T-helper 1 cell treated with Interleukin-12 subunit alpha and Interleukin-12 subunit beta and Interleukin-4 antibody, amounts not matched to agents 30 μg/mL and 1 μg/mL, for 36 hours (primary cell): ENCODE data around the gene MTERF4.

Experiments used
- H3K27ac Mint-ChIP-seq: one replicate; pipeline ENCODE4 v1.8.0; 2021; ENCODE audit warnings: mild to moderate bottlenecking, mixed read lengths
- H3K27me3 Mint-ChIP-seq: one replicate; pipeline ENCODE4 v1.8.0; 2021; ENCODE audit warnings: low read depth, mixed read lengths
- H3K36me3 Mint-ChIP-seq: one replicate; pipeline ENCODE4 v1.8.0; 2021; ENCODE audit warnings: low read depth, mixed read lengths
- H3K4me1 Mint-ChIP-seq: one replicate; pipeline ENCODE4 v1.8.0; 2021; ENCODE audit warnings: low read depth, mixed read lengths
- H3K4me3 Mint-ChIP-seq: one replicate; pipeline ENCODE4 v1.8.0; 2021; ENCODE audit warnings: mild to moderate bottlenecking, moderate library complexity, mixed read lengths
- H3K9me3 Mint-ChIP-seq: one replicate; pipeline ENCODE4 v1.8.0; 2021; ENCODE audit warnings: mixed read lengths

MTERF4 gene

GRCh38 chr2:241092677-241093076 is 9.4 kb downstream of the MTERF4 start:
- H3K4me1 Mint-ChIP-seq = peaks cover 31% of the 10 kb centered on the region
- H3K27ac Mint-ChIP-seq = no peak overlapping the region
- peaks cover 43% of the 10 kb centered on the region for H3K36me3 Mint-ChIP-seq

DNA sequence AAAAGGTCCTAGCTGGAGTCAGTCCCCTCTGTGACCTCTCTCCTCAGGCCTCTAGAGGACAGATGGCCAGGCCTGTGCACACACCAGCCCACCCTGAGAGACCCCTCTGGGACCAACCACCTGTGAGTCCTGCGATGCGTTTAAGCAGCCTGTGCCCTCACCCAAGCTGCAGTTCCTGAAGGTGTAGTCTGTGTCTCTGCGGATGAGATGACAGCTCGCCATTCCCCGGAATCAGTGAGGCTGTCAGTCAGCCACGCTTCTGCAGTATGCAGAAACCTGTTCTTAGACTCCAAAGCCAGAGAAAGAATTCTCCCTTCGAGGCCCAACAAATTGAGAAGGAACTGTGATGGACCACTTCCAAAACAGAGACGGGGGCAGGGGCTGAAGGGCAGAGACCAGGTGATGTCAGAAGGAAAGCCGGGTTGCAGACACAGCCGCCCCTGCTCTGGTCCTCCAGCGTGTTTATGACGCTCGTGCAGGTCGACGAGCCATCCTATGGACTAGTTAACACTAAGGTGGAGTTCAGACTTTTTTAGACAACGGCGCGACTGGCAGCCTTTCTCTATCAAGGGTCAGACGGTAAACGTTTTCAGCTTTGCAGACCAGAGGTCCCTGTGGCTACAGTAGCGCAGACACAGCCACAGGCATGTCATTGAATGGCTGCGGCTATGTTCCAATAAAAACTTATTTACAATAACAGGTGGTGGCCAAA is 10.2 kb downstream of the MTERF4 start:
- Mint-ChIP-seq H3K4me1 (peaks cover 25% of the 10 kb centered on the region), H3K9me3 (no peaks in the 10 kb centered on the region), H3K4me3 (no peak overlapping the region), H3K36me3 (peaks cover 36% of the 10 kb centered on the region), H3K27me3 (no peaks in the 10 kb centered on the region), H3K27ac (no peak overlapping the region)

More at GRCh38 chr2:241092677-241093076, 9.4 kb downstream of the MTERF4 start:
- Mint-ChIP-seq H3K27me3 (no peaks in the 10 kb centered on the region), H3K9me3 (no peaks in the 10 kb centered on the region), H3K4me3 (no peak overlapping the region)

DNA sequence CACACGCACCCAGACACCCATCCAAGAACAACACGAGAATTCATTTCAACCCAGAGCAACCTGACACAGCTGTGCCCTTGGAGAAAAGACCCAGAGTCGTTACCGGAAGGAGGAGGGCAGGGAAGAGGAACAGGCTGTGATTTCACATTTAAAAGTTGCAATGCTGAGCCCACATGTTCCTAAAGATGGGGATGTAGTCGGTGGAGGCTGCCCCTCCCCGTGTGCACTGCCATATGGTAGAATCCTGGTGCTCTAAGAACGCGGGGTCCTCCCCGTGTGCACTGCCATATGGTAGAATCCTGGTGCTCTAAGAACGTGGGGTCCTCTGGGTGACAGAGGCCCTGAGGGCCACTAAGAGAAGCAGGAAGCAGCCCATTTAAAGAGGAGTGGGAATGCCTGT is 10.9 kb downstream of the MTERF4 start:
- Mint-ChIP-seq H3K4me1 (peaks cover 21% of the 10 kb centered on the region), H3K27me3 (no peaks in the 10 kb centered on the region), H3K27ac (no peak overlapping the region), H3K36me3 (peaks cover 36% of the 10 kb centered on the region), H3K9me3 (no peaks in the 10 kb centered on the region), H3K4me3 (no peak overlapping the region)

- no peak overlapping the region for H3K27ac Mint-ChIP-seq
Measured at GRCh38 chr2:241088791-241089732, 13.0 kb downstream of the MTERF4 start.

DNA sequence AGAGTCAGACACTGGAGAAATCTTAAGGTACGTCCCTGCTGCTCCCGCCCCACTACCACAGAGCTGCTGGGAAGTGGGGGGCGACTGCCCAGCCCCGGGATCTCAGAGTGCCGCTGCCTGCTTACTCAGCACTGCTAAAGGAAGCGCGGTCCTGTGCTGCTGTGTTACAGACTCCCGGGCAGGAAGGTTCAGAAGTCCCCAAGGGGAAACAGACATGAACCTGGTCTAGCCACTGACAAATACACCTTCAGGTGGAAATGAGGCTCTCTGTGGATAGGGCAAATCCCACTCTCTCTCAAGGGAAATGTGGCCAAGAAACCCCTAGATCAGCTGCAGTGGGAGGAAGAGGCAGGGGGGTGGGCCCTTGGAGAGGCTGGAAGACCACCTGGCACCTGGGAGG is 13.7 kb downstream of the MTERF4 start:
- Mint-ChIP-seq H3K36me3 (peaks cover 32% of the 10 kb centered on the region), H3K27ac (no peak overlapping the region), H3K27me3 (no peaks in the 10 kb centered on the region), H3K4me1 (peaks cover 5% of the 10 kb centered on the region), H3K9me3 (no peaks in the 10 kb centered on the region), H3K4me3 (no peak overlapping the region)

More at GRCh38 chr2:241088791-241089732, 13.0 kb downstream of the MTERF4 start:
- H3K36me3 Mint-ChIP-seq = peaks cover 32% of the 10 kb centered on the region
- H3K9me3 Mint-ChIP-seq = no peaks in the 10 kb centered on the region
- peaks cover 5% of the 10 kb centered on the region for H3K4me1 Mint-ChIP-seq
- H3K4me3 Mint-ChIP-seq = no peak overlapping the region
- no peaks in the 10 kb centered on the region for H3K27me3 Mint-ChIP-seq

DNA sequence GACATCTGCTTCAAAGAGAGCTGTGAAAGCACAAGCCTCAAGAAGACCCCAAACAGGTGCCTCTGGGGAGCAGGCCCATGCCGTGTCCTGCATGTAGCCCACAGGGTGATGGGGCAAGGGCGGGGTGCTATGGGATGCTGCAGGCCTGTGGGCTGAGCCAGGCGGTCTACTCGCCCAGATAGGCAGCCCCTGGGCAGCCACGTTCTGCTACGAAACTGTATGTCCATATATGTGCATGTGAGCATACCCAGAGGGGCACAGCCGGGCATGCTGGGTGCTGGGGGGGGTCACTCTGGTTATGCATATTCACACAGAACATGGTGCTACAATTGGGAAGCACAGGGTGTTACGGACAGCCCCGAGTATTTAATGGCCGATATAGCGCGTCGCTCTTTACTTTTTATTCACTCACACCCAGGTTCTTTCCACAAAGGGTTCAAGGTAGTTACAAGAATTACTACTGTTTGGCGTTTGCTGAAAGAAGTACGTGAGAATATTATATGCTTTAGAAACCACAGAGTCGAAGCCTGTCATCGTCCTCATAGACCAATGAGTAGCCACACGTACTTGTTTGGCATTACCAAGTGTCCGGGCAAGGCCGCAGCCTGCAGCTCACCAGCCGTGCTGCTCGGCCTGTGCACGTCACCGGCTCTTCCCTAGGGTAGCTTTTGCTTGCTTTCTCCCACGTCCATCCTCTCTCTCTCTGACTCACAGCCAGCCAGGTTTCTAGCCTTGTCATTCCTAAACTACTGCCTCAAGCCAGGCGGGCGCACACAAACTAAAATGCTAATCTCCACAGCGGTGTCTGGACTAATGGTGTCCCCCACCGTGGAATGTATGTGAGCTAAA is 14.4 kb downstream of the MTERF4 start:
- H3K36me3 Mint-ChIP-seq = peaks cover 38% of the 10 kb centered on the region
- no peaks in the 10 kb centered on the region for H3K27me3 Mint-ChIP-seq
- no peak overlapping the region for H3K4me3 Mint-ChIP-seq
- H3K27ac Mint-ChIP-seq = no peak overlapping the region
- H3K4me1 Mint-ChIP-seq = peaks cover 5% of the 10 kb centered on the region
- no peaks in the 10 kb centered on the region for H3K9me3 Mint-ChIP-seq

- Mint-ChIP-seq H3K27me3 (no peaks in the 10 kb centered on the region), H3K4me1 (peaks cover 5% of the 10 kb centered on the region), H3K9me3 (no peaks in the 10 kb centered on the region), H3K36me3 (peaks cover 32% of the 10 kb centered on the region), H3K4me3 (no peak overlapping the region), H3K27ac (no peak overlapping the region)
Measured at GRCh38 chr2:241084856-241085444, 17.1 kb downstream of the MTERF4 start.

DNA sequence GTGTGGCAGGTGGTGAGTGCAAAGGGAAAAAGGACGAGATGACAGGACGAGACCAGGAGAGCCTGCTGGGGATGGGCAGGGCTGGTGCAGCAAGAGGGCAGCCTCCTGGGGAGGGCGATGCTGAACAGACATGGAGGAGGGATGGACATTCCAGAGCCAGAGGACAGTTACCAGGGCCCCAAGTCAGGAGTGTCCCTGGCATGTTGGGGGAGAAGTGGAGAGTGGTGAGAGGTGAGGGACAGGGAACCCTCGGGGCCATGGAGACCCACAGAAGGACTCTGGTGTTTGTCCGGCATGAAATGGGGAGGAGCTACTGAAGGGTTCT is 19.0 kb downstream of the MTERF4 start:
- H3K4me3 Mint-ChIP-seq = no peak overlapping the region
- no peaks in the 10 kb centered on the region for H3K9me3 Mint-ChIP-seq
- peaks cover 1% of the 10 kb centered on the region for H3K4me1 Mint-ChIP-seq
- peak overlapping the region; percentile 8 for H3K27ac Mint-ChIP-seq
- H3K36me3 Mint-ChIP-seq = peaks cover 20% of the 10 kb centered on the region
- no peaks in the 10 kb centered on the region for H3K27me3 Mint-ChIP-seq

GRCh38 chr2:241082341-241083090 is 19.6 kb downstream of the MTERF4 start:
- H3K9me3 Mint-ChIP-seq = no peaks in the 10 kb centered on the region
- H3K4me1 Mint-ChIP-seq = no peaks in the 10 kb centered on the region
- H3K4me3 Mint-ChIP-seq = no peak overlapping the region
- H3K36me3 Mint-ChIP-seq = peaks cover 19% of the 10 kb centered on the region
- H3K27me3 Mint-ChIP-seq = no peaks in the 10 kb centered on the region
- peak overlapping the region; percentile 32 for H3K27ac Mint-ChIP-seq

GRCh38 chr2:241081643-241082340 is 20.3 kb downstream of the MTERF4 start:
- Mint-ChIP-seq H3K4me1 (no peaks in the 10 kb centered on the region), H3K27ac (no peak overlapping the region), H3K36me3 (peaks cover 18% of the 10 kb centered on the region), H3K9me3 (no peaks in the 10 kb centered on the region), H3K27me3 (no peaks in the 10 kb centered on the region), H3K4me3 (no peak overlapping the region)

DNA sequence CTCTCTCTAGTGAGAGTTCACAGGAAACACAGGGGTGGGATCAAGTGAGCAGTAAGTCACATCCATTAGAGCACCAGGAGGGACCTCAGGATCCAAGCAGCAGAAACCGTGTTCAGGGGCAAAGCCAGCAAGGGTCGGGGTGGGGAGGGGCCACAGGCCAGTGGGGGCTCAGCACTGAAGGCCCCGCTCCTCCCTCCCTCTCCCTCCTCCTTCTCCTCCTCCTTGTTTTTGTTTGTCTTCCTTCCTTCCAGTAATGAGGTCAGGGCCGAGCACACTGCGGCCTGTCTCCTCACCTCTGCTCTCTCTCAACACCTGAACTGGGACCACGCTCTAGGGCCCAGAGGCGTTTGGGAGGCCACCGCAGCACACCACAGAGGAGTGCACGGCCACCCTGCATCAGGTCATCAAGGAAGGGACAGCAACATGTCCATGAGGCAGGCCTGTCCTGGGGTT is 20.9 kb downstream of the MTERF4 start:
- Mint-ChIP-seq H3K4me1 (no peaks in the 10 kb centered on the region), H3K9me3 (no peaks in the 10 kb centered on the region), H3K36me3 (peaks cover 13% of the 10 kb centered on the region), H3K4me3 (no peak overlapping the region), H3K27me3 (no peaks in the 10 kb centered on the region), H3K27ac (no peak overlapping the region)

GRCh38 chr2:241080405-241081189 is 21.5 kb downstream of the MTERF4 start:
- Mint-ChIP-seq H3K4me3 (no peak overlapping the region), H3K27ac (no peak overlapping the region), H3K9me3 (no peaks in the 10 kb centered on the region), H3K36me3 (peaks cover 10% of the 10 kb centered on the region), H3K27me3 (no peaks in the 10 kb centered on the region), H3K4me1 (no peaks in the 10 kb centered on the region)
